ENCODE measurements around the gene SERPINE1. TPM values are rescaled to one million over a fixed set of nuclear protein-coding genes. Genes with fewer than 3 reads are reported as not detected.

Gene SERPINE1
- total and polyA plus RNA-seq, 2 of the 8 experiments (the other 6 are each of a cell fraction or from before 2014, with no cell fraction given), result 3.7 to 5.6 TPM

DNA sequence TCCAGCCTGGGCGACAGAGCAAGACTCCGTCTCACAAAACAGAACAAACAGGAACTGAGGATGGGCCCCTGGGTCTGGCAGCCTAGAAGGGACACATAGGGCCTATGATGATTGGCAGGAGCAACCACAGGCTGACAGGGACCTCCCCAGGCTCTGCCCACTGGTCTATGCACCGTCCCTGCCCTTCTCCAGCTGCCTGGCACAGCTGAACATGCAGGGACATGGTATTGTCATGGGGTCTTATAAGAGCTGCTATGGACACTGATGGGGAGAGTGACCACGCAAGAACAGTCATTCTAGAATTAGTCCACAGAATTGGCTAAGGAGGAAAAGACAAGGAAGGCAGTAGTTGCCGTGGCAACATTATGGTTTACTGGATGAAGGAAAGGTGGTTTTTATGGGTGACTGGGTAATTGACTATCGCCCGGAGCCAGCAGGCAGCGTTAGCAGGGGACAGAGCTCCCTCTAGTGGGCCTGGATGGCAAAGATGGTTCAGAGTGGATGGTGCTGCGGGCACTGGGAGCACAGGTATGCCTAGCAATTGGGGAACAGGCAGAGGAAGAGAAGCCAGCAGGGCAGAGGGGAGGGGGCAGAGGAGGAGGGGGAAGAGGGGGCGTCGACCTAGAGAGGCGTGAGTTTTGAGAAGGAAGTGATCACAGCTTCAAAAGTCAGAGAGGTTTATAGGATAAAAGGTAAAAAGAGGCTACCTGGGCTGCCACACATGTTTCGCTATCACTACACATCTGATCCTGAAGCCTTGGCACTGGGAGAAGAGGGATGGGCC lies 49.4 kb upstream of the SERPINE1 start (continued):
- TF ChIP-seq MAX (IDR thresholded peaks at IDR 0.05), result peak; percentile 47
- no peak for TF ChIP-seq CEBPB (IDR thresholded peaks at IDR 0.05; ENCODE audit: low read depth, low read length)
- TF ChIP-seq BCL11A (IDR thresholded peaks at IDR 0.05; ENCODE audit: low read depth in 2 of 2, low read length in 2 of 2), result no peak
- no peak for TF ChIP-seq BACH1 (IDR thresholded peaks at IDR 0.05; ENCODE audit: low read length)
- no peak for TF ChIP-seq SIX5 (IDR thresholded peaks at IDR 0.05; ENCODE audit: low read depth, low read length)
- no peak for TF ChIP-seq NRF1 (IDR thresholded peaks at IDR 0.05; ENCODE audit: low read depth, low read length)
- peak; percentile 54; the same call in 1 of the 2 replicates for TF ChIP-seq TEAD4 (IDR thresholded peaks at IDR 0.05; ENCODE audit: low read depth, low read length)
- no peak for TF ChIP-seq KDM4A (IDR thresholded peaks at IDR 0.05; ENCODE audit: low read depth, low read length, severe bottlenecking)
- TF ChIP-seq CREB1 (IDR thresholded peaks at IDR 0.05), result peak; percentile 65
- no peak for TF ChIP-seq KDM1A (IDR thresholded peaks at IDR 0.05; ENCODE audit: borderline replicate concordance, low read length)
- TF ChIP-seq, protein P1, sequence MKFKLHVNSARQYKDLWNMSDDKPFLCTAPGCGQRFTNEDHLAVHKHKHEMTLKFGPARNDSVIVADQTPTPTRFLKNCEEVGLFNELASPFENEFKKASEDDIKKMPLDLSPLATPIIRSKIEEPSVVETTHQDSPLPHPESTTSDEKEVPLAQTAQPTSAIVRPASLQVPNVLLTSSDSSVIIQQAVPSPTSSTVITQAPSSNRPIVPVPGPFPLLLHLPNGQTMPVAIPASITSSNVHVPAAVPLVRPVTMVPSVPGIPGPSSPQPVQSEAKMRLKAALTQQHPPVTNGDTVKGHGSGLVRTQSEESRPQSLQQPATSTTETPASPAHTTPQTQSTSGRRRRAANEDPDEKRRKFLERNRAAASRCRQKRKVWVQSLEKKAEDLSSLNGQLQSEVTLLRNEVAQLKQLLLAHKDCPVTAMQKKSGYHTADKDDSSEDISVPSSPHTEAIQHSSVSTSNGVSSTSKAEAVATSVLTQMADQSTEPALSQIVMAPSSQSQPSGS (IDR thresholded peaks at IDR 0.05; ENCODE audit: low read length), result no peak
- TF ChIP-seq YY1 (IDR thresholded peaks at IDR 0.05; ENCODE audit: low read depth, low read length), result peak; percentile 74; the same call in 1 of the 2 replicates
- TF ChIP-seq TAF7 (optimal IDR thresholded peaks at IDR 0.05; ENCODE audit: borderline replicate concordance, low read depth, low read length), result no peak
- no peak for TF ChIP-seq SP4 (IDR thresholded peaks at IDR 0.05; ENCODE audit: low read length)
- TF ChIP-seq CHD2 (IDR thresholded peaks at IDR 0.05; ENCODE audit: low read length), result peak; percentile 52; the same call in 1 of the 2 replicates
- TF ChIP-seq ASH2L (IDR thresholded peaks at IDR 0.05; ENCODE audit: low read length), result no peak
- TF ChIP-seq SUZ12 (IDR thresholded peaks at IDR 0.05; ENCODE audit: low read length), result no peak
- TF ChIP-seq TAF1 (IDR thresholded peaks at IDR 0.05; ENCODE audit: low read depth, low read length), result no peak
- no peak for TF ChIP-seq RFX5 (IDR thresholded peaks at IDR 0.05; ENCODE audit: borderline replicate concordance, low read depth, low read length)

Data from H1 (cell line).